ENCODE results near the gene SPATA16. TPM values are rescaled to one million over a fixed set of nuclear protein-coding genes. Genes with fewer than 3 reads are reported as not detected.
"Not testable (repeated sequence)": the region's sequence is repeated elsewhere in the genome, so short reads cannot be mapped to it uniquely, and the experiment has no call there.

SPATA16 gene
- total RNA-seq, 1 experiment from 2014 or later: not detected

DNA sequence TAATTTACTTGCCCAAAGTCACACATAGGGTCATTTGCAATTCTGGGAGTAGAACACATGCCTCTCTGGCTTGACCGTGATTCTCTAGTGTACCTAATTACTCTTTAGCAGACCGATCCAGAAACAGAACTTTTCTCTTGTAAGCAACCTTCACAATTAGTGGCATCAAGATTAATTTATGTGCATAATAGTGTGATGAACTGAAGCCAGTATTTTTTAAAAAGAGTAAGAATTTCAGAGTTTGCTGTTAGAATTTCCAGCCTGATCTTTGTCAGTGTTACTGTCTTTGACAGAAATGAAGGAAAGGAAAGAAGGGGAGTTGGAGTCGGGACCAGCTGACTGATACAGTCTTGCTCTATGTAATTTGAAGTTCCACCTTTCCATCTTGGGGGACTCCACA is 137.1 kb downstream of the SPATA16 start:
- DNase-seq (ENCODE audit: low read depth): no peak

DNA sequence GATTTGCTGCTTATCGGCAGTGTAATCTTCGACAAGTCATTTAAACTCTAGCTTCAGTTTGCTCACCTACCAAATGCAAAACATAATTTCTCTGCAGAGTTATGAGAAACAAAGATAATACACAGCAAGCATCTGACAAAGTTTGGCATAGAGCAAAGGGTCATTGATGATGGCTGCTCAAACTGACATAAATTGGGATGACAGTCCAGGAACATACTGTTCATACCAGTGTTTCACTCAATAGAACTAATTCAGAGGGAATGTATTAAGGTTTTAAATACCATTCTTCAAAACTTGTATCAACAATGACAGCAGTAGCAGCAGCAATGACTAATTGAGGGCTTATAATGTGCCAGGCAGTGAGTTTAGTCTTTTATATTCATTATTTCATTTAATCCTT is 137.6 kb downstream of the SPATA16 start:
- no peak for DNase-seq (ENCODE audit: low read depth)

DNA sequence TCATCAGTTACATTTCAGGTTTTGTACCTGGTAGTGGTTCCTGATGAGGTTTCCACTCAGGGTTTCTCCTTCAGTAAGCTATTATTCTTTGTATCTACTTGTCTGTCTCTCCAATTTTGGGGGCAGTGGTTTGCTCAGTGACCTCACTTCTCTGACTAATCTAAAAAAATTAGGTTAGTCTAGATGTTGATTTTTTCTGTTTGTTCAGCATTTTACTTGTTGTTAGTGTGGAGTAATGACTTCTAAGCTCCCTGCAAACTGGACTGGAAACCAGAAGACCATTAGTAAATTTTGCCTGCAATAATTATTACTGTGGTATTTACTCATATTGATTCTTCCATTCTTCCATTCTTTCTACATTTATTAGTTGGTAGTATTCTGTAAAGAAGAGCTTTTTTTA is 139.4 kb downstream of the SPATA16 start:
- DNase-seq (ENCODE audit: low read depth): no peak

DNA sequence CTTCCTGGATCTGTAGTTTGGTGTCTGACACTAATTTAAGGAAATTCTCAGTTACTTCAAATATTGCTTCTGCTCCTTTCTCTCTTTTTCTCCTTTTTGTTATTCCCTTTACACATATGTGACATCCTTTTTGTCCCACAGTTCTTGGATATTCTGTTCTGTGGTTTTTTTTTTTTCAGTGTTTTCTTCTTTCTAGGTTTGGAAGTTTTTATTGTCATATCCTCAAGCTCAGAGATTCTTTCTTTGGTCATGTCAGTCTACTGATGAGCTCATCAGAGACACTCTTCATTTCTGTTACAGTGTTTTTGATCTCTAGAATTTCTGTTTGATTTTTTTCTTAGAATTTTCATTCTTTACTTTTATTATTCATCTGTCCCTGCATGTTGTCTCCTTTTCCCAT is 140.5 kb downstream of the SPATA16 start:
- DNase-seq (ENCODE audit: low read depth): no peak

DNA sequence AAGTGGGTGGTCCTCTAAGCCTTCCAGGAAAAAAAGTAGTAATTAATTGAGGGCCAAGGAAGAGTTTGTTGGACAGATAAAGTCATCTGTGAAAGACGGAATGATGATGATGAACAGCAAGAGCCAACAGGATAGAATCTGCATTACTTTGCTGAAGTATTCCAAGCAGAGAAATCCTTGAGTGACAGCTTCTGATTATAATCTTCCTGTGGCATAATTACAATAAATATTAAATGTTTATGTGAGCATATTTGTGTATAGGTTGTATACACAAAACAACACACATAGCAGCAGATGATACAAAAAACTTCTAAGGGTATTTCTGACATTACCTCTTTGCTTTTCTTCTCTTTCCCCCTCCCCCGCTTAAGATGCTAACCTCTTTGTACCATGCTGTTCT is 147.6 kb downstream of the SPATA16 start:
- DNase-seq (ENCODE audit: low read depth): no peak

DNA sequence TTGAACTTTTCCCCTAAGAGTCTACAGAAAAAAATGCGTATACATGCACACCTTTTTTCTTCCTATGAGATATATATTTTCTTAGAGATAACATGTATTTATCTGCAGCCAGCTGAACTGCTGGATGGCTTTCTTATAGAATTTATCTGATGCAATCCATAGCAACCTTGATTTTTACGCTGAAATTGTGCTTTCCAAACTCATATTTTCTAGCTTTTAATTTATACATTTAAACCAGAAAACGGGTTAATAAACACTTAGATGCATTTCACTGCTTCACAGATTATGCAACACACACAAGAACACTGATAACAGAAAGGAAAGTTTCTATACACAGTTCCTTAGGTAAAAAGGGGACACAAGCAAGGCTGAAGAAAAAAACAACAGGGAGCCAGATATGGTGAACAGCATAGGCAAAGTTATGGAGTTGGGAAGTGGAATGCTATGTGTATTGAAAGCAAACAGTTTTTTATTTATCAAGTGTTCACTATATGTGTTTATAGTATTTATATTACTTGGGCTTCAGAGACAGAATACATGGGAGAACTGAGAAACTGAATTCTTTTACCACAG is 149.5 kb downstream of the SPATA16 start:
- no peak for DNase-seq (ENCODE audit: low read depth)

DNA sequence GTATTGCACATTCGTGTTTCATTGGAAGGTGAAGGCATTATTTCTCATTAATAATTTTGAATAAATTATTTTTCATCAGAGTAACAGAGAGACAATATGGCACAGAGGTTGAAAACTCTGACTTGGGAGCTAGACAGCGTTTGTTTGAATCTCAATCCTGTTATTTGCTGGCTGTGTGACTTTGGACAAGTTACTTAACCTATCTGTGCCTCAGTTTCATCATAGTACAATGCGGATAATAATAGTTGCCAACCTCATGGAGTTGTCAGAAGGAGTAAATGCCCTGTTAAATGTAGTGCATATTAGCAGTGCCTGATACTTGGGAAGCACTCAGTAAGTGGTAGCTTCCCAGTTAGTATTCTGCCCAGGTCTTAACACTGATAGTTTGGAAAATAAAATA is 151.7 kb downstream of the SPATA16 start:
- DNase-seq (ENCODE audit: low read depth): no peak

DNA sequence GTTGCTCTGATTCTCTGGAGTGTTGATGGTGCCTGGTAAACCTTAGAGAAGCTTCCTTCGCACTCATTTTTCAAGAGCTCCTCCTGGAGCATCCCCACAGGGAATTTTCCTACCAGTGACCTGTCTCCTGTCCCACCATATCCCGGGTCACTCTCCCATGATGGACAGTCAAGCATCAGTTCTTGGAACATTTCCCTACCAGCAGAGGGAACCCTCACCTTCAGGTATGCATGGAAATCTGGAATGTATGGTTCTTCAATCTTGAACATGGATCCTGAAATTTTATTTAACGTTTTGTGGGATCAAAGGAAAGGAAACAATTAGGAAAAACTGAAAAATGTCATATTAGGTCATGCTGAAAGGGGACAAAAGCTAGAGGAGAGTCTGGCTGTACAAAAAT is 153.8 kb downstream of the SPATA16 start:
- DNase-seq (ENCODE audit: low read depth): peak; percentile 40

DNA sequence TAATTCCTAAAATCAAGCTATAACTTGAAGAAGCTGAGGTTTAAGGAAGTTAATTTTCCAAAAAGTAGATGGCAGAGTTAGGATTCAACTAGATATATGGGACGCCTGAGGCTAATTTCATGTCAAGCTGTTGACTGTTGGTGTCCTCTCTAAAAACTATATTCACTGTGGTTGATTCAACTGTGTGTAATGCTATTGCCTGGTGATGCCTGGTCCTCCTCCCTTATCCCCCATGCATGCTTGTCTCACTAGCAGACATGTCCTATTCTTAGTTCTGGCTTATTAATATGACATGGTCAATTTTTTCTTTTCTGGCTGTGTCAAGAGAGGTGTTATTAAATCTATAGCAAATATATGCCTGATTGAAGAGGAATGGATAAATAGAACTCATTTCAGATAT is 156.1 kb downstream of the SPATA16 start:
- DNase-seq (ENCODE audit: low read depth): no peak

DNA sequence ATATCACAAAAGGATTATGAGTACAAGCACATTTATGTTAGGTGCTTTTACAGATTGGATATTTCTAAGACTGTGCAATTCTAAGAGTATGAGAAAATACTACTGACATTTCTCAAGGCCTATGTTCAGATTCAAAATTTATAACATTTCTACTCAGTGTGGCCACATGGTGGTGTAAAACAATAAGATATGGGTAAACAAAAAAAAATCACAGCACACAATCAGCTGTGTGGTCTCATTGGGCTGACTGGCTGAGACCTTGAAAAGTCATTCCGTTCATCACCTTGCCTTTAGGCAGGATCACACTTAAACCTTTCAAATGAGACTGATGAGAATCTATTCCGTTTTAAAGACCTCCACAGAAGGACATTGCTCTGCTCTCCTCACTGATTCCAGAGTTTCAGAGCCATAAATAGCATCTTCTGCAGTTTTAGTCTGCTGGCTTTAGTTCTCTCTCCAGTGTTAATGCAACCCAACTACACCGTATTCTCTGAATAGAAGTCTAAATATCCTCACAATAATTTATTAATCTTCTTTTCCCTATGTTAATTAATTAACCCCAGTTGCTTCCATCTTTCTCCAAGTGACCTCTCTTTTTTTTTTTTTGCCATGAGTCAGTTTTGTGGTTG is 158.2 kb downstream of the SPATA16 start:
- DNase-seq (ENCODE audit: low read depth): peak; percentile 24

DNA sequence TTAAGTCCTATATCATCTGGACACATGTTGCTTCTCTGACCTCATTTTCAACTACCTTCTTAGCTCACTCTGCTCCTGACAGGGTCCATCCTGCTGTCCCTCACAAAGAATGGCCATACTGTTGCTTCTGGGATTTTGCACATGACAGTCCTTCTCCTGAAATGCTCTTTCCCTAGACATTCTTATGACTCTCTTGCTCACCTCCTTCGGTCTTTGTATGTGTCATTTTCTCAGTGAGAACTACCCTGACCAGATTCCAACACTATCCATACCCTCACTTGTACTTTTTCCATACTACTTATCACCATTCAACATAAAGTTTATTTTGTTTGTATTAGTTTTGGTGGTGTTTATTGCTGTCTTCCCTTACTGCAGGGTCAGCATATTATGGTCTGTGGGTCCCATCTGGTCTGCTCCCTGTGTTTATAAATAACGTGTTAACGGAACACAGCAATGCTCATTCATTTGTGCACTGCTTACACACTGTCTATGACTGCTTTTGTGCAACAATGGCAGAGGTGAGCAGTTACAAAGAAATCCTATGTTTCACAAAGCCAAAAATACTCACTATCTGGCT is 159.5 kb downstream of the SPATA16 start:
- DNase-seq (ENCODE audit: low read depth): no peak

DNA sequence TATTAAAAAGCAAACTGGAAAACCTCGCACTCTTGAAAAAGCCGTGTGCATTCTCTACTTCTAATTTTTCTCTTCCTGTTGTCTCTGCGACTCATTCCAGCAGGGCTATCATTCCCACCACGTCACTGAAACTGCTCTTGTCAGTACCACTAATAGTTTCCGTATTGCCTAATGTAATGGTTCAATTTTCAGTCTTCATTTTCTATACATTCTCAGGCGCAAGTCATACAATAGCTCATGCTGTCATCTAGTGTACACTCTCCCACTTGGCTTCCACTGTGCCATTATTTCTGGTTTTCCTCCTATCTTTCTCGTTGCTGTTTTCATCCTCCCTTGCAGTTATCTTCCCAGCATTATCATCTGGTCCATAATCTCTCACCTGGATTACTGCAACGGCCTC is 160.2 kb downstream of the SPATA16 start:
- no peak for DNase-seq (ENCODE audit: low read depth)

DNA sequence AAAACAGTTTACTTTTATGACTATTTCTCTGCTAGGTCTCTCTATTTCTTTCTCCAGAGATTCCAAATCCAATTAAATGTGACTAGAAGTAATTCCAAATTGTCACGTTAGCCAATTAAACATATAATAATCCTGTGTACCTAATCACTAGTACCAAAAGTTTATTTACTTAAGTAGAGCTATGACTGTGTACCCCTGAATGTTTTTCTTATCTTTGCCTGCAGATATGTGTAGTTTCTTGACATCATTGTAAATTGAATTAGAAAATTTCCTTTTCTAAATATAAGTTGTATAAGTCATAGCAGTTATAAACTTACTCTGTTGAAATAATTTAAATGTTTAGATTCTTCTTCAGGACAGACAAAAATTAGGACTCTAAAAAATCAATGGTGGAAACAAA is 163.3 kb downstream of the SPATA16 start:
- DNase-seq (ENCODE audit: low read depth): no peak

DNA sequence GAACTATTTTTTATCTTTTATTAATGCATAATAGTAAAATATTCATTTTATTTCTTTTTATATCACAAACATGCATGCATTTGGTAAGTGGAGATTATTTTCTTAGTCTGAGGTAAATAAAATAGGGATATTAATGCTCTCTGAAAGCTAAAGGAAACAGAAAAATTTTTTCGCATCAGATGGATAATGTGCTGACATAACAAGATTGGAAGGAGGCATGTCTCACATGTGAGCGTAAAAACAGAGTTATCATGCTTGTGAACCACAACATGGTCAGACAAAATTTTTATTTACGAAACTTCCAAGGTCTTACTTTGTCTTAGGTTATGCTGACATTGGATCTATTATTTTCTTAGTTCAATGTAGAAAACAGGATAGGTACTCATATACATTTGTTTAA is 166.1 kb downstream of the SPATA16 start:
- DNase-seq (ENCODE audit: low read depth): no peak

DNA sequence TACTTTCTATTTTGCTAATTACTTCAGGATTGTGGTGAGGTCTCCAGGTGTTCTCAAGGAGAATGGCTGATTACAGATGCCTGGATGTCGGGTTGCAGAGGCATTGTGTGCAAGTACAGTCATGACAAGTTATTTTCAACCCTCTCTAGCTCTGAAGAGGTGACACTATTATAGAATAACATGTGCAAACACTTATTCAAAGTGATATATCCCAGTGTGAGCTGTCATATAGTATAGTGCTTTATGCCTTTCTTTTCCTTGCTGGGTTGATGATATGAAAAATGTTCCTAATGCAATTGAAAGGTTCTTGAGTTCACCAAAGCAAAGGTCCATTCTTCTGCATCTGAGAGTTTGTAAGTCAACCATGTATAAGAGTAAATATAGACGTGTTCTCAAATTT is 167.2 kb downstream of the SPATA16 start:
- no peak for DNase-seq (ENCODE audit: low read depth)

DNA sequence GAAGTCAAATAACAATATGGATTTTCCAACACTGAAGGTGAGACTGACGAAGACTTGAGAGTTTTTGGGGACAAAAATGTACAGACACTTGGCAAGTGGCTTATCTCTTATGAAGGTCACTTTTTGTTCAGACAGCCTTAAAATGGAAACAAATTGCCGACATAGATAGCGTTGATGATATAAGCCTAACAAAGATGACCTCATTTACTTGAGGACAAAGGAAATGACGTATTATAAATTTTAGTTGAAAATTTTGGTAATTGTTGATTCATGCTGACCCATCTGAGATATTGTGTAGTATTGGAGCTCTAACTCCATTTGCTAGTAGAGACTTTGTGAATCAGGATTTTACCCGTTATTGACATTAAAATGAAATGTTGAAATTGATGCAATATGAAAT is 168.3 kb downstream of the SPATA16 start:
- no peak for DNase-seq (ENCODE audit: low read depth)

DNA sequence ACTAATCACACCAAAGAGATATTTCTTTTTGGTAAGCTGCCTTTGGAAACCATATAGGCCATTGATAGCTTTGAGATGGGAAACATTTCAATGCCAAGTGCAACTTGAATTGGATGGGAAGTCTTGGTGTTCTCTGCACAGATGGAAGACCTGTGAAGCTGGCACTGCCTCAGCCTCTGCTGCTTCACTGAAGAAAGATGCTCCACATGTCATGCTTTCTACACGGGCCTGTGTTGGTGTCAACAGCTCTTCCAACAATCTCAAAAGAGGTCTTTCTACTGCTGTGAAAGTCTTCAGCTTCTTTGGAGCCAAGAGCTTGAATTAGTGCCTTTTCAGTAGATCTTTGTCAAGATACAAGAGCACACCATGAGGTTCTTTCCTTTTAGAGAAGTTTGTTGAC is 169.0 kb downstream of the SPATA16 start:
- no peak for DNase-seq (ENCODE audit: low read depth)

DNA sequence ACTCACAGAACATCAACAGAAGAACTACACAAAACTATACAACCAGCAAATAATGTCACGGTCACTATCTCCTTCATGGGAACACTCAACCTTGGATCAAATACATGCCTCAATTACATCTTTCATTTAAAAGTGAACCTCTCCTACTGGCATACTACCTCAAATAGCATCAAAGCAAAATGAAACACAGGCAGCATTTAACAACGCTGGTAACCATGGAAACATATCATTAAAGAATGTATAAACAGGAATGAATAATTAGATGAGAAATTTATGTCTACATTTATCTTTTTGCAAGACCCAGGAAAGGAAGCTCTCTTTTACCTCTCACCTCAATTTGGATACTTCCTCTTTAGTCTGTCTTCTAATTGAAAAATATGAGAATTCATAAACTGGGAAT is 172.4 kb downstream of the SPATA16 start:
- DNase-seq (ENCODE audit: low read depth): no peak

DNA sequence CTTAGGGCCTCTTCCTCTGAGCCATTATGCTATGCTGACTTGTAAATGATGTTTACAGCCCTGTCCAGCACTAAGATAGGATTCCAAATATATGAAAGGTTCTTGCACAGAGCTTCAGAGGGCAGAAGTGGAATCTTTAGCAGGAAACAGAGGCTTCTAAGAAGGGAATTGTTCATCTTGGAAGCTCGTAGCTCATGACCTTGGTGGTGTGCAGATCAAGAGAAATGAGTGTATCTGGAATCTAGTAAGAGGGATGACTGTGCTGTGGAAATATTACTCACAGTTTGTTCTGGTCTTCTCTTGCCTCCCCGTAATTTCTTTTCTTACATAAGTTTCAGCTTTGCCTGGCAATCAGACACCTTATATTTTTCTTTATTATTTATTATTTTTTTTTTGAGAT is 175.8 kb downstream of the SPATA16 start:
- DNase-seq (ENCODE audit: low read depth): peak; percentile 63

DNA sequence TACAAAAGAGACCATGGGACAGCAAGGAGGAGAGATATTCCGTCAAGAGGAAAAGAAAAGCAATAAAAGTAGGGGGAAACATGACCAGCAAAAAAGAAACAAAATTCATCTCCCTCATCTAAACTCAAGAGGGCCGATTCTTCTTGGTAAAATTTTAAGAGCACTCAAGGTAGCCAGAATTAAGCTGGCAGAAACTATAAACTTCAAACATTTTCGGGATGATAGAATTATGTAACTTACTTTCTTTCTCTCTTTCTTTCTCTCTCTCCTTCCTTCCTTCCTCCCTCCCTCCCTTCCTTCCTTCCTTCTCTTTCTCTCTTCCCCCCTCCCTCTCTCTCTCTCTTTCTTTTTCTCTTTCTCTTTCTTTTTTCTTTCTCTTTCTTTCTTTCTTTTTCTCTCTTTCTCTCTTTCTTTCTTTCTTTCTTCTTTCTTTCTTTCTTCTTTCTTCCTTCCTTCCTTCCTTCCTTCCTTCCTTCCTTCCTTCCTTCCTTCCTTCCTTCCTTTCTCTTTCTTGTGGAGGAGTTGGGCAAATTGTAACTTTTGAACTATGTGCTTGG is 180.3 kb downstream of the SPATA16 start:
- DNase-seq (ENCODE audit: low read depth): not testable (repeated sequence)

DNA sequence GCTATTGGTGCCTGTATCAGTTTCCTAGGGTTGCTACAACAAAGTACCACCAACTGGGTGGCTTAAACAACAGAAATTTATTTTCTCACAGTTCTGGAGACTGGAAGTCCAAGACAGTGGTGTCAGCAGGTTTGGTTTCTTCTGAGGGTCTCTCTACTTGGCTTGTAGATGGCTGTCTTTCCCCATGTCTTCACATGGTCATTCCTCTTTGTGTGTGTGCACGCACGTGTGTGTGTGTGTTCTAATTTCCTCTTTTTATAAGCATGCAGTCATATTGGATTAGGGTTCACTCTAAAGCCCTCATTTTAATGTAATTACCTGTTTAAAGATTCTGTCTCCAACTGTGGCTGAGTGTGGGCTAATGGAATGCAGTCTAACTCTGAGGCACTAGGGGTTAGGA is 182.5 kb downstream of the SPATA16 start:
- DNase-seq (ENCODE audit: low read depth): no peak

DNA sequence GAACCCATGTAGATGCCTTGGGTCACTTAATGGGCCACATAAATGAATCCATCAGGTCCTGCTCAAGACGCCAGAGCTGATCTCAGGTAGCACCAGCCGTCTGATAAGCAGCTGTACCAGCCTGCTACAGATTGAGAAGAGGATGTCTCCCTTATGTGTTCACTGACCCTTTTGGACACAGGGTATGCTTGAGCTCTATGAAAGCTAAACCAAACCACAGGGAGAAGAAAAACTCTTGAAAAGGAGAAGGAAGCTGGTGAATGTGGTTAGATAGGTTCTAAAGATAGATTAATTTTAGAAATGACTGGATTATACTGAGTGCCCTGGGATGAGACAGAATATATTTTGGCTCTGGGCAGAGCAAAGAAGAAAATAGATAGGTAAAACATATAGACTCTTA is 187.5 kb downstream of the SPATA16 start:
- no peak for DNase-seq (ENCODE audit: low read depth)

DNA sequence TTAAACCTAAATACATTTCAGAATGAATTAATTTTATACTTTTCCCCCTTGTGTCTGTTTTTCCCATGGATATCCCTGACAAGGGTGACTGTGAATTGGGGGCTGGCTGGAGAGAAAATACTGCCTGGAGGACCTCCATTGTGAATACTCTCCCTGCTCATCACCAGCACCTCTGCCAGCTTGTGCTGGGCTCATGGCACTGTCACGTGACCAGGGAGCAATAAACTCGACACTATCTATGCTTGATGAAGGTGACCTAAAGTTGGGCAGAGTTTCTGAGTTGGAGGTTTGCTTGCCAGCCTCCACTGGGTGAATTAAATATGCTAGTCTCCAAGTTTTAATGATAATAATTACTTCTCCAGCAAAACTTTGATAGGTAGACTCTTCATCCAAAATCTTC is 189.5 kb downstream of the SPATA16 start:
- no peak for DNase-seq (ENCODE audit: low read depth)

DNA sequence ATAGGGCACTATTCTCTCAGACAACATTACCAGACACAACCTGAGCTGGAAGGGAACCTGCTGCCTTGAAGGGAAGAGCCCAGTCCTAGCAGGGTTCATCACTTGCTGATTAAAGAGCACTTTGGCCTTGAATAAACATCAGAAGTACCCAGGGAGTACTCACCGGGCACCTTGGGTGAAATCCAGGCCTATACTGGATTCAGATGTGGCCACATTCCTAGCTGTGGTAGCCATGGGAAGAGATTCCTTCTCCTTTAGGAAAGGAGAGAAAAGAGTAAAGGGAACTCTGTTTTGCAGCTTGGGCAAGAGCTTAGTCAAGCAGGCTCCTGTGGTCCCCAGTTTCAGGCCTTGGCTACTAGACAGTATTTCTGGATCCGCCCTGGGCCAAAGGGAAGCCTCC is 195.0 kb downstream of the SPATA16 start:
- DNase-seq (ENCODE audit: low read depth): peak; percentile 17
